GM18508 (cell line): Measurements from ENCODE around the gene MKS1.

ENCODE experiments used
- ATAC-seq: cut with Tn5 transposase; IDR thresholded peaks from one replicate; pipeline ENCODE4 v1.9.1; 2021; ENCODE audit warnings: moderate number of reproducible peaks; ENCODE audit not compliant: insufficient read depth, unreplicated experiment

Gene MKS1

DNA sequence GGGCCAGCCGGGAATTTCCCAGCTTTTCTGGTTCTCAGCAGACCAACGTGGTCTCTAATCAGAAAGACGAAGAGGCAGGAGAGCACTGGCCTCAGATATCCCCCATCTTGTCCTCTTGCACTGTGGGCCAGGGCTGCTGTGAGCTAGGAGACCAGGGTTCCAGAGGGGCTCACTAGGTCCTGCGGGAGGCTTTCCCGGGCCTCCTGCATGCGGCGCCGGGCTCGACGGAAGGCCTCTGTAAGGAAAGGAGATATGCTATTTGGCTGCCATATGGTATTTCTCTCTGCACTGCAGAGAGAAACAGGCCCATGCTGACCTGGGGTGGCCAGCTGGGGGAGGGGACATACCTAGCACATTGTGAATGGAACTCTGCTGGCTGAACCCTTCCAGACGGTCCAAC, 13.1 kb downstream of the MKS1 start:
- no peak for ATAC-seq

DNA sequence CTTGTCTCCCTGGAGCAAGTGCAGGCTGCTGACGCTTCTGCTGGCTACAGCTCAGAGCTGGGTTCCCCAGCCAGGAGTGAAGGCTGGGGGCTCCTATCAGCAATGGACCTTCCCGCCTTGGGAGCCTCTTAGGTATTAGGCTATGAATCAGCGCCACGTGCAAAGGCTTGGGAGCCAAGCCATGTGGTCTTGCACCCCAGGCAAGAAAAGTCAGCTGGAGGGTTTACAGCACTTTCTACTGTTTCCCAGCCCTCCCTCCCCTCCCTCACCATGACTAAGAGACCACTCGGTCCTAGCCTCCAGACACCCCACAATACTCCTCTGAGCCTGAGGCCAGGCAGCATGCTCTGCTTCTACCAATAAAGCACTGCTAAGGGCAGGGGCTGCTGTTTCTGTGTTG, 14.3 kb downstream of the MKS1 start:
- ATAC-seq: no peak

DNA sequence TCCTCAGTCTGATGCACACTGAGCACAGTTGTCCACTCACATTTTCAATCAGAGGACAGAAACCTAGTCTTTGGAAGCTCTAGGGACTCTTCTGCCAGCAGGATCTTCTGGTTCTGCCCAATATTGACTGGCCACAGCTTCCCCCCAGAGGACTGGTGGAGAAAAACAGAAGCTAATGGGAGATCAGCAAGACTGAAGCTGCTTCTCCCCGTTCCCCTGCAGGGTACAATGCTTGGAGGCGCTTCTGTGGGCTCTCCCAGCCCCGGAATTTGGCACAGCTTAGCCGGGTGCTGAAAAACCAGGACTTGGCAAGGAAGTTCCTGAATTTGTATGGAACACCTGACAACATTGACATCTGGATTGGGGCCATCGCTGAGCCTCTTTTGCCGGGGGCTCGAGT, 16.2 kb downstream of the MKS1 start:
- no peak for ATAC-seq

DNA sequence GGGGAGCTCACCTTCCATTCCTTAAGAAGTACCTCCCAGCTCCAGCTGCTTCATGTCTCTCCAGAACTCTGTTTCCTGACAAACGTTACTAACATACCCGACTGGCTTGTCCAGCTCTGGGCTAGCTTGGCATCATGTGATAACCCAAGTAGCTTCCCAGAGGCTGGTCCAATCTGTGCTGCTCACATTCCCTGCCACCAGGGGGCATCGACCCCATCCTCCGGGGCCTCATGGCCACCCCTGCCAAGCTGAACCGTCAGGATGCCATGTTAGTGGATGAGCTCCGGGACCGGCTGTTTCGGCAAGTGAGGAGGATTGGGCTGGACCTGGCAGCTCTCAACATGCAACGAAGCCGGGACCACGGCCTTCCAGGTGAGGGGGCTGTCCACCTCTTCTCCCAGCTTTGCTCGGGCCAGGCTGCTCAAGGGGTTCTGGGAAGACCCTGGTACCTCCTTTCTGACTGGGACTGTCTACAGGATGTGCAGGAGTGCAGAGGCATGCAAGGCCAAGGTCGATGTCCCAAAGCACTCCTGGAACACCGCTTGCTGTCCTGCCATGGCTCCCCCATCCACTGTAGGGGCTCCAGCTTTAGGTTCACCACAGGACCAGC, 18.9 kb downstream of the MKS1 start:
- no peak for ATAC-seq

DNA sequence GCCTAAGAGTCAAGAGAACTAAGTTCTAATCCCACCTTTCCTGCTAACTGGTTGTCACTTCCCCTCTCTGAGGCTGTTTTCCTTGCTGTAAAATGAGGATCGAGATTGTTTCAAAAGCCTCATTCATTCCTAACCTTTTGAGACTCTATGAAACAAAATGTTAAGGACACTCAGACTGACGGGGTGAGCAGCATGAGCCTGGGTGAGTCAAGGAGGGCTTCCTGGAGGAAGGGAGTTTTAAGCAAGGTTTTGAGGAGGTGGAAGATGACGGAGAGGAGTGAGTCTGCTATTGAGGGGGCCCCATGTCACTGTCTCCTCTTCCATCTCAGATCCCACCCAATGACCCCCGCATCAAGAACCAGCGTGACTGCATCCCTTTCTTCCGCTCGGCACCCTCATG, 22.4 kb downstream of the MKS1 start:
- ATAC-seq: no peak

DNA sequence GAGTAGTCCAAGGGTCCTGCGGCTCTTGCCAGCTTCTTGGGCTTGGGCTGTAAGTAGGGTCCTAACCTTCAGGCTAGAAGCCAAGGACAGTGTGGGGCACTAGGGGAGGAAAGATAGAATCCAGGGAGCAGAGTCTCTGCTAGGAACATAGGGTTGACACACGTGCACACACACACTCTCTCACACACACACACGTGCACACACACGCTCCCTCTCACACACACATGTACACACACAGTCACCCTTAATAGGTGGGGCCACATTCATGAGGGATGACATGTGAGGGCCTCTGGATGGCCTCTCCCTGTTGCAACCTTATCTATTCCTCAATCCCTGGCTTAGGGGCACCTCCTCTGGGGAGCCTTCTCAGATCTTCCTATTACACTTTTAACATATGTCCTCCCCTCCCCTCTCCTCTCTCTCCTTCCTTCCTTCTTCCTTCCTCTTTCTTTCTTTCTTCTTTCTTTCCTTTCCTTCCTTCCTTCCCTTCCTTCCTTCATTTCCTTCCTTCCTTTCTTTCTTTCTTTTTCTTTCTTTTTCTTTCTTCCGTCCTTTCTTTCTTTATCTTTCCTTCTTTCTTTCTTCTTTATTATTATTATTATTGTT, 23.4 kb downstream of the MKS1 start:
- no peak for ATAC-seq

DNA sequence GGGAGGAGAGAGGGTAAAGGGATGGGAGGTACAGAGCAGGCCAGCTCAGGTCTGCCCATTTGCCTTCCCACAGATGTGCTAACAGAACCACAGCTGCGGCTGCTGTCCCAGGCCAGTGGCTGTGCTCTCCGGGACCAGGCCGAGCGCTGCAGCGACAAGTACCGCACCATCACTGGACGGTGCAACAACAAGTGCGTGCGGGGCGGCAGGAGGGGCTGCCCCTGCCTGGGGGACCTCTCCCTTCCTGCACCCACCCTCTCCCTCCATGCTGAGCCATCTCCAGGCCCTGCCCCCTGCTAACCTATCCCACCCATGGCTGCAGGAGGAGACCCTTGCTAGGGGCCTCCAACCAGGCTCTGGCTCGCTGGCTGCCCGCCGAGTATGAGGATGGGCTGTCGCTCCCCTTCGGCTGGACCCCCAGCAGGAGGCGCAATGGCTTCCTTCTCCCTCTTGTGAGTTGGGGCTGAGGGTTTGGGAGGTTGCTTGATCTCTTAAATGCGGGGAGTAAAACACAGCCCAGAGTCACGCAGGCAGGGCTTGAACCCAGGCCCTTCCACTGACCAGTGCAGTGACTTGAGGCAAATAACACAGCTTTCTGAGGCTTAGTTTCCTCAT, 25.3 kb downstream of the MKS1 start:
- ATAC-seq: no peak

DNA sequence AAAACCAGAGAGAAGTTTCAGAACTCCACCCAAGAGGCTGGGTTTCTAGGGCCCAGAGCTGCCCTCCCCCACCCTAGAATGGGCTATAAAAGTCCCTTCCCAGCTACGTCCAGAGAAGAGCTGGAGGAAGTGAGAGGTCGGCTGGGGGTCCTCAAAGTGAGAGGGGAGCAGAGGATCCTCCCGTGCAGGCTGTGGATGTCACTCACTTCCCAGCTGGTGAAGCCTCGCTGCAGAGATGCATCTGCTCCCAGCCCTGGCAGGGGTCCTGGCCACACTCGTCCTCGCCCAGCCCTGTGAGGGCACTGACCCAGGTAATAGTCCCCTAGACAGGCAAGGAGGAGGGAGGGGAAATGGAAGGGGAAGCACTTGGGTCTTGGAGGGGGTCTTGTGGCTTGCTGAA, 26.4 kb downstream of the MKS1 start, which contains the start of gene EPX:
Gene EPX (plus strand): TSS at position 115 of the 400 bp plus-strand sequence. CDS start 121 bp downstream, at position 236.
- ATAC-seq: no peak

DNA sequence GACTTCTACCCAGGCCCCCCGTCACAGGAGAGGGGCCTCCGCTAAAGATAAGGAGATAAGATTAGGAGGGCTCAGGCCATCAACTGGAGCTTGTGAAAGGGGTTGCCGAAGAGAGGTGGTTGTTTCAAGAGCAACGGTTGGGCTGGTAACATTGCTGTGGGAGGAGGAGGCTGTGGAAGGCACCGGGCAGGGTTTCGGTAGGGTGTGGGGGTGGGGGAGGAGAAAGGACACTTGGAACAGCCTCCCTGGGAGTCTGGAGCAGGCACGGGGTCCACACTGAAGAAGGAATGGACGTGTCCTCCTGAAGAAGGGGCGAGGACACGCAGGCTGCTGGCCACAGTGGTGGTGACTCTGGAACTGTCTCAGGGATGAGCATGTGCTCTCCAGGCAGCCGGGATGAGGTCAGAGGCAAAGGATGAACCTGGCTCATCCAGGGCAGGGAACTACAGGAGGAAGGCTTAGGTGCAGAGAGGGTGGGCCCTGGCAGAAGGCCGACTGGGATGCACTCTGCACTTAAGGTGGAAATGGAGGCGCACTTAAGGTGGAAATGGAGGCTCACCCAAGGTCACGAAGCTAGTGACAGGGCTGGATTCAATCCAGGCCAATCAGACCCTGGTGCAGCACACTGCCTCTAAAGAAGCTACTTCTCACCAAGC, 27.7 kb downstream of the MKS1 start:
- no peak for ATAC-seq

DNA sequence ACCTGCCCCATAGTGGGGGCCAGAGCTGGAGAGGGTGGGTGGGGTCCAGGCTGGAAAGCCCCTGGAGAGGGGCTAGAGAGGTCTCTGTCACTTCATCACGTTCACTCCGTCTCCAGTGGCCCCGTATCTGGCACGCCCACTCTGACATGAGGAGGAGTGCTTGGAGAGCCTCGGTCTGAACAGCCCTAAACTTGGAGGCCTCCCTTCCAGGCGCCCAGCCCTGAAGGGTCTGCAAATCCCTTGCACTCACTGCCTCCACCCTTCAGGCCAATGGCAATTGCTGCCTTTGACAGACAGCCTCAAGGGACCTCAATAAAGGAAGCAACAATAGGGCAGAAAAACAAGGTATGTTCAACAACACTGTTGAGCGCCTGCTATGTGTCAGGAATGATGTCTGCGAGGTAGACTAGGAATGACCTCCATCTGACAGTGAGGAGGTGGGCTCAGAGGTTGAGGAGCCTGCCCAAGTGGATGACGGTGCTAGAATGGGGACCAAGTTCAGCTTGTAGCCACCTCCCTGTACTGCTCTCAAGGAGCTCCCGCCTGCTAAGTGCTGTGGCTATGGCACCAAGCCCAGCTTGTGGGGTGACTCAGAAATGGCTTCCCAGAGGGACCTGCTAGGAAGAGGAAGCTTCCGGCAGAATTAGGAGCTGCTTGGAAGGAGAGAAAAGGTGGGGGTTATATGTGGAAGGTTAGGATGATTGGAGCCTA, 29.5 kb downstream of the MKS1 start:
- no peak for ATAC-seq

DNA sequence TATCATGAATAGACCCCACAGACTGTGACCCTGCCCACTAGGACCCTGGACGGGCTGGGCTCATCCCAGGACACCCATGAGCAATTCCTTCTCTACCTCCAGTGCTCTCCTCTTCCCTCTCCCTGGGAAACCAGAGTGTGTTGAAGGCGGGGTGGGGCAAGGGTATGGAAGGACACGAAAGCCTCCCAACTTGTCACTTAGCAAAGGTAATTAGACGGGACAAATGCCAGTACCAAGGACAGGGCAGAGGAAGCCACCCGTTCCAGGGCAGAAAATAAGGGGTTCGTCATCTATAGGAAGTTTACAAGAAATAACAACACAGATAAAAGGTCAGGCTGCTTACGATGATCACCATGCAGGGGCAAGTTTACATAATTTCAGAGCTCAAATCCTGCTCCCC, 31.4 kb downstream of the MKS1 start:
- ATAC-seq: no peak

DNA sequence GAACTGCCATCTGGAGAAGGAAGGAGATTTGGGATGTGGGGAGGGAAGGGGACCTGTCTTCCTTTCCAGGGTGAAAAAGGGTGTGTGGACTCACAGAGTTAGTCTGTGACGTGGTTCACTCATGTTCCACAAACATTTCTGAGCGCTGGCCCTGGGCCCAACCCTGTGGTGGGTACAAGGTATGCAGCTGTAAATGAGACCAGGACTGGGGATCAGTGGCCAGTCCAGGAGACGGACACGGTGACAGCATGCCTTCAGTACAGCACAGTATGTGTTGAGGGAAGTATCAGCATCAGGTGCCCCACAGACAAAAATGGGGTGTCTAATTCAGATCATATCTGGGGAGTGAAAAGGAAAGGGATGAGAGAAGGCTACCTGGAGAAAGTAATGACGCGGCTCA, 32.0 kb downstream of the MKS1 start:
- no peak for ATAC-seq

DNA sequence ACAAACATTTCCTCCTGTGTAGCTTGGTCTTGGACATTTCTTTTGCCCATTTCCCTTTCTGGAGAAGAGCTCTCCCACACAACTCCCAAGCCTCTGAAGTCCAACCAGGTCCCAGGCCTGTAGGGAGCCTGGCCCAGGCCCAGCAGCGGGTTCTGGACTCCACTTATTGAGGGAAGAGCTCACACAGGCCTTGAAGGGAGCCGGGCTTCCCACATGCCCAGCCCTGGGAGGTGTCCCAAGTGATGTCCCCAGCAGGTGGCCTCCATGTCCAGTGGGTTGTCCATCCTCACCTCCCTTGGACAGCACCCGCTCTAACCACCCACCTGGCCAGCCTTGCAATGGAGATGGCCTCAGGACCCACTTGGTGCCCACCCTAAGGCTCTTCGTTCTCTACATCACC, 32.5 kb downstream of the MKS1 start:
- ATAC-seq: no peak

DNA sequence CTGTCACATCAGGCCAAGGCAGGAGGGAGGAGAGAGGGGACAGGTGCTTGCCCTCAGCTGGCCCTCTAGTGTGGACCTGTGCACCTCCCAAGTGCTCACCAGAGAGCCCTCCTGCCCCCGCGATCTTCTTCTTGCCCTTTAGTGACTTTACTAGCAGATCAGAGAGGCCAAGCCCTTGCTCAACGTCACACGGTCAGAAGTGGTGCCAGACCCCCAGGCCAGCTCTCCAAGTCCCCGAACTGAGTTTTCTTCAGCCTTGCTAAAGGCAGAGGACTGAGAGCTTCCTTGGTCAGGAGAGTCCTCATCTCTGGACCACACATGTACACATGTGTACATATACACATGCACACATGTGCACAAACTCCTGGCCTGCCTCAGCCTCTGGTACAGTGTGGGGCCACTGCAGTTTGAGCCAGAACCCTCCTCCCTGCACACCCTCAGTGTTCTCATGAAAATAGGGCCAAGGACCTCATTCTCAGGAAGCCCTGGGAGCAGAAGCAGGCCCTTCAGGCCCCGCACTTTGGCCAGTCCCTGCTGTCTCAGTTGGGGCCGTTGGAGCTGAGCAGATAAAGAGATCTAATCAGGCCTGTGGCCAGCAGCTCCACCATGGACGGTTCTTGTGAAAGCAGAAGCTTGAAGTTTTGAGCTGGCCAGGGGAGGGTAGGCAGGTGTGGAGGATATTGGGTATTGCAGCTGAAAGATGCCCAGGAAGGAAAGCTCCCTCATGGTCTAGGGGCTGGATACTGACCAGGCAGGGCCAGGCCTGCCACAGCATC, 33.9 kb downstream of the MKS1 start:
- ATAC-seq: no peak

DNA sequence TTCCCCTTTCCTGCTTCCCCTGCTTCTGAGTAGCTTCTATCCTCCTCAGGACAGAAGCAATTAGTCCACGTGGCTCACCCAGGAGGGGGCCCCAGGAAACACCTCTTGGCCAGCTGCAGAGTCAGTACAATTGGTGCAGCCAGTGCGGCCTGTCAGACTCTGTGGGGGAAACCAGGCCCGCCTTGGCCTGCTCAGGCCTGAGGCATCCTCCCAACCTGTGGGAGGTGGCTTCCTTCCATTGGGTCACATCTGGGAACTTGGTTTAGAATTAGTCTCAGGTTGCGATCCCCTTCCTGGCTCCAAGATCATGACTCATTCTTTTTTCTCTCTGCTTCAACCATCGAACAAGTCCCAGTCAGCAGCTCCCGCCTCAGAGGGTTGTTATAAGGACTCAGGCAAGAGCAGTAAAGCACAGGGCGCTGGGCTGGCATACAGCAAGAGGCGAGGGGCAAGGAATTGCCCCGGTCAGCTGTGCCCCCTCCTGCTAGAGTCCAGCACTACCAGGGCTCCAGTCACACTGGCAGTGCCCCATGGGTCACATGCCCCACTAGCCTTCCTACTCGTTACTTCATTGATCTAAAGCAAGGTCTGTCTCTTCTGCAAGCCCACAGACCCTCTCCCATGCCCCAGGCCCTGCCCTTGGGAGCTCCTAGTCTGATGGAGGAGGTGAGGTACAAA, 34.6 kb downstream of the MKS1 start:
- no peak for ATAC-seq

DNA sequence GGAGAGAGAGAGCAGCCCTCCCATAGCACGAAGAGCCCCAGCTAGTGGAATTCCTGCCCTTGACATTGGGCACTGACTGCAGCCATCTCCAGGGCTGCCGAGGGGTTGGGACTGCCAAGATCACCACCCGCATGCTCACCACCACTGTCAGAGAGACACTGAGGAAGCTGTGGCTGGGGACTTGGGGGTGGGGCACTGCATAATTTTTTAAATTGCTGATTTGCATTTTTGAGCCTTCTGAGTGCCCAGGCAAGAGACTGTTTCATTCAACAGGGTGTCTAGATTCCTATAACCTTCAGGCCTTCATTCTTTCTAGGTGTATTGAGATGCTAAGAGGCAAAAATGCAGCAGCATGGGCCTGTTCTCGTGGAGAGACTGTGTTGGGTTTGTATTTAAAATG, 35.5 kb downstream of the MKS1 start:
- no peak for ATAC-seq

DNA sequence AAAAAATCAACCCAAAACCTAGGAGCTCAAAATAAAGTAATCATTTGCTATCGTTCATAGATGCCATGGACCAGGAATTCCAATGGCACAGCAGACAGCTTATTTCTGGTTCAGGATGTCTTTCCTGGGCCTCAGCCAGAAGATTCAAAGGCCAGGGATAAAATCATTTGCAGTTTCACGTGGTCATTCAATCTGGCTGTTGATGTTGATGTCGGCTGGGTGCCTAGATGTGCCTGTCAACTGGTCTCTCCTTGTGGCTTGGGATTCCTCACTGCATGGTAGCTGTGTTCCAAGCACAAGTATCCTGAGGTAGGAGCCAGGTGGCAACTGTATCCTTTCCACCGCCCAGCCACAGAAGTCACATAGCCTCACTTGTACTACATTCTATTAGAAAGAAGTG, 37.3 kb downstream of the MKS1 start:
- no peak for ATAC-seq

DNA sequence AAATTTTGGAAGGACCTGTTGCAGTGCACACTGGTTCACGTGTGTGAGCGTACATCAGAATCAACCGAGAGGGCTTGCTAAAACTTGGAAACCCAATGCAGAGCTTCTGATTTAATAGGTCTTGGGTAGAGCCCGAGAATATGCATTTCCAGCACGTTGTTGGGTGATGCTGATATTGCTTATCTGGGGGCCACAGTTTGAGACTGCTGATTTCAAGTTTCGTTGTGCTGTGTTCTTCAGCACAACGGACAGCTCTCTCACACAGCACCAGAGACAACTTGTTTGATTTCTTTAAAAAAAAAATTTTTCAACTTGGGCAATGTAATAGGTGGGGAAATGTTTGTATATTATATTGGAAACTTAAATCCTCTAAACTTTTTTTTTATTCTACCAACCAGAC, 42.9 kb downstream of the MKS1 start:
- ATAC-seq: no peak

DNA sequence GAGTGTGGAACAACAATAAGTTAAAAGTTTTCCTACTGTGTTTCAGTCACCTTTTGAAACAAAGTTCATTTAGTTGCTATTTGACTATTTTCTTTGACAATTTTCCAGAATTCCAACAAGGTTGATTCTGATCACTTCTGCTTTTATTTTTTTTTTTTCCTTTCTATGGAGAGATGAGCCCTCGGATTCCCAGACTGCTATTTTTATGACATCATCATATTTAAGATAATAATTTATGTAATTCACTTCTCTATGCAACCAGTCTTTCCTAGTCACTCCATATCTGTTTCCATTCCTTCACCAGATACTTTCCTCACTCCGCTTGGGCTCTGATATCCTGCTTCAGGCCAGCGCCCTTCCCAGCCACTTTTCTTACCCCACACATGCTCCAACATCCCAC, 44.2 kb downstream of the MKS1 start:
- ATAC-seq: no peak
